ENCODE results near the gene ALKBH5.

DNA sequence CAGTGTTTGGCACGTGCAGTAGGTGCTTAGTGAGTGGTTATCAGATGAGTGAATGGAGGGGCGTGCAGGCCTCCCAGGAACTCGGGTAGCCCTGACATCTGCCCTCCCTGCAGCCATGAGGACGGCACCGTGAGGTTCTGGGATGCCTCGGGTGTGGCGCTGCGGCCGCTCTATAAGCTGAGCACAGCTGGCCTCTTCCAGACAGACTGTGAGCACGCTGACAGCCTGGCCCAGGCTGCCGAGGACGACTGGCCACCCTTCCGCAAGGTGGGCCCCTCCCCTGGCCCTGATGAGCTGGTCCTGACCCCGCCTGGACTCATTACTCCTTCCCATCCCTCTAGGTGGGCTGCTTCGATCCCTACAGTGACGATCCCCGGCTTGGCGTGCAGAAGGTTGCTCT is 52.9 kb downstream of the ALKBH5 start:
- TF ChIP-seq POLR2AphosphoS5 (IDR thresholded peaks at IDR 0.05) (no peak), EP300 (IDR thresholded peaks at IDR 0.05) (no peak), CTCF (IDR thresholded peaks at IDR 0.05) (no peak)
